H9 (cell line): ENCODE results near the gene CD84. TPM values are rescaled to one million over a fixed set of nuclear protein-coding genes. Genes with fewer than 3 reads are reported as not detected.

Experiments used
- DNase-seq: peaks from one replicate; pipeline ENCODE4 v3.0.0-alpha.2; 2017
- H2AFZ ChIP-seq: one replicate; pipeline ENCODE4 v1.6.1; 2013; ENCODE audit warnings: mild to moderate bottlenecking, low read length, control low read depth, moderate library complexity
- H2AK5ac ChIP-seq: 2 replicates; pipeline ENCODE4 v1.6.1; 2013; ENCODE audit warnings: low read length, control low read depth, mixed read lengths; ENCODE audit not compliant: insufficient read length
- H2BK120ac ChIP-seq: one replicate; pipeline ENCODE4 v1.6.1; 2013; ENCODE audit warnings: low read depth, mild to moderate bottlenecking, low read length, control low read depth, inconsistent platforms; ENCODE audit not compliant: poor library complexity, severe bottlenecking
- H2BK12ac ChIP-seq: 2 replicates; pipeline ENCODE4 v1.6.1; 2013; ENCODE audit warnings: low read length, control low read depth, mixed read lengths, low read depth; ENCODE audit not compliant: insufficient read length
- H2BK15ac ChIP-seq: 2 replicates; pipeline ENCODE4 v1.6.1; 2013; ENCODE audit warnings: low read depth, low read length, control low read depth
- H2BK20ac ChIP-seq: one replicate; pipeline ENCODE4 v1.6.1; 2013; ENCODE audit warnings: low read depth, mild to moderate bottlenecking, low read length, control low read depth, inconsistent platforms; ENCODE audit not compliant: poor library complexity, severe bottlenecking
- H2BK5ac ChIP-seq: 2 replicates; pipeline ENCODE4 v1.6.1; 2013; ENCODE audit warnings: low read length, control low read depth, mixed read lengths; ENCODE audit not compliant: insufficient read length
- H3K14ac ChIP-seq: 2 replicates; pipeline ENCODE4 v1.6.1; 2013; ENCODE audit warnings: low read length, control low read depth; ENCODE audit not compliant: insufficient read depth
- H3K18ac ChIP-seq: 2 replicates; pipeline ENCODE4 v1.6.1; 2013; ENCODE audit warnings: low read depth, mild to moderate bottlenecking, mixed read lengths, low read length, control low read depth; ENCODE audit not compliant: insufficient read length
- H3K23ac ChIP-seq: 2 replicates; pipeline ENCODE4 v1.6.1; 2013; ENCODE audit warnings: low read length, control low read depth, mixed read lengths, low read depth; ENCODE audit not compliant: insufficient read length
- H3K23me2 ChIP-seq: 2 replicates; pipeline ENCODE4 v1.6.1; 2013; ENCODE audit warnings: low read depth, mild to moderate bottlenecking, mixed read lengths, low read length, control low read depth; ENCODE audit not compliant: insufficient read length, poor library complexity, severe bottlenecking
- H3K27ac ChIP-seq: 2 replicates; pipeline ENCODE4 v1.5.1; 2013; ENCODE audit warnings: low read length, control low read depth, mixed read lengths, low read depth; ENCODE audit not compliant: insufficient read length
- H3K27me3 ChIP-seq: 2 replicates; pipeline ENCODE4 v1.6.1; 2013; ENCODE audit warnings: low read length, control low read depth, inconsistent platforms; ENCODE audit not compliant: insufficient read depth
- H3K4ac ChIP-seq: 2 replicates; pipeline ENCODE4 v1.6.1; 2013; ENCODE audit warnings: low read depth, mild to moderate bottlenecking, control low read depth, inconsistent platforms, low read length, moderate library complexity
- H3K4me1 ChIP-seq: 2 replicates; pipeline ENCODE4 v1.6.1; 2013; ENCODE audit warnings: low read length, control low read depth, inconsistent platforms; ENCODE audit not compliant: insufficient read depth
- H3K4me2 ChIP-seq: 2 replicates; pipeline ENCODE4 v1.6.1; 2013; ENCODE audit warnings: low read length, control low read depth, mixed read lengths; ENCODE audit not compliant: insufficient read length, insufficient read depth
- H3K56ac ChIP-seq: 2 replicates; pipeline ENCODE4 v1.6.1; 2013; ENCODE audit warnings: low read depth, mild to moderate bottlenecking, mixed read lengths, low read length, control low read depth; ENCODE audit not compliant: insufficient read length
- H3K79me1 ChIP-seq: 2 replicates; pipeline ENCODE4 v1.6.1; 2013; ENCODE audit warnings: low read depth, mild to moderate bottlenecking, moderate library complexity, low read length, control low read depth, inconsistent platforms; ENCODE audit not compliant: insufficient read depth, poor library complexity, severe bottlenecking
- H3K79me2 ChIP-seq: 2 replicates; pipeline ENCODE4 v1.6.1; 2013; ENCODE audit warnings: low read length, control low read depth, inconsistent platforms; ENCODE audit not compliant: insufficient read depth
- H3K9ac ChIP-seq: 2 replicates; pipeline ENCODE4 v1.6.1; 2013; ENCODE audit warnings: low read length, control low read depth, mixed read lengths; ENCODE audit not compliant: insufficient read length; ENCODE audit errors: extremely low read depth
- H3K9me3 ChIP-seq: one replicate; pipeline ENCODE4 v1.6.1; 2013; ENCODE audit warnings: low read depth, low read length, inconsistent platforms; ENCODE audit not compliant: control insufficient read depth
- H3T11ph ChIP-seq: one replicate; pipeline ENCODE4 v1.6.1; 2013; ENCODE audit warnings: mild to moderate bottlenecking, low read length, control low read depth, inconsistent platforms
- H4K20me1 ChIP-seq: one replicate; pipeline ENCODE4 v1.6.1; 2013; ENCODE audit not compliant: control insufficient read depth, insufficient read length, insufficient read depth
- H4K5ac ChIP-seq: 2 replicates; pipeline ENCODE4 v1.6.1; 2013; ENCODE audit warnings: low read depth, mild to moderate bottlenecking, mixed read lengths, low read length, control low read depth; ENCODE audit not compliant: insufficient read length
- H4K8ac ChIP-seq: replicated peaks from 2 replicates; pipeline ENCODE4 v1.6.1; 2013; ENCODE audit warnings: low read length, control low read depth, mixed read lengths, low read depth; ENCODE audit not compliant: insufficient read length
- H4K91ac ChIP-seq: 2 replicates; pipeline ENCODE4 v1.6.1; 2013; ENCODE audit warnings: low read depth, mild to moderate bottlenecking, moderate library complexity, mixed read lengths, low read length, control low read depth; ENCODE audit not compliant: insufficient read length
- H3K27ac Mint-ChIP-seq, 3 experiments: 2 replicates in 2 of 3; 3 replicates in 1 of 3; pipeline ENCODE4 v1.8.0; 2020 to 2021; ENCODE audit warnings: mixed read lengths in 3 of 3, mild to moderate bottlenecking in 1 of 3, moderate library complexity in 1 of 3
- H3K27me3 Mint-ChIP-seq: 2 replicates; pipeline ENCODE4 v1.8.0; 2021; ENCODE audit warnings: low read depth, mild to moderate bottlenecking, moderate library complexity, mixed read lengths
- H3K36me3 Mint-ChIP-seq, 3 experiments: 2 replicates in 2 of 3; 3 replicates in 1 of 3; pipeline ENCODE4 v1.8.0; 2020 to 2021; ENCODE audit warnings: low read depth in 3 of 3, mixed read lengths in 3 of 3; ENCODE audit not compliant: insufficient read depth in 1 of 3
- H3K4me1 Mint-ChIP-seq, 2 experiments: 2 replicates each; pipeline ENCODE4 v1.8.0; 2020; ENCODE audit warnings: mixed read lengths in 2 of 2
- H3K4me3 Mint-ChIP-seq, 2 experiments: 2 replicates in 1 of 2; 3 replicates in 1 of 2; pipeline ENCODE4 v1.8.0; 2020 to 2021; ENCODE audit warnings: mild to moderate bottlenecking in 2 of 2, mixed read lengths in 2 of 2, moderate library complexity in 1 of 2
- H3K9me3 Mint-ChIP-seq, 2 experiments: 2 replicates in 1 of 2; 3 replicates in 1 of 2; pipeline ENCODE4 v1.8.0; 2020; ENCODE audit warnings: mild to moderate bottlenecking in 2 of 2, mixed read lengths in 2 of 2, moderate library complexity in 1 of 2
- CTCF ChIP-seq: fragments of 200-600 bp; sonication (generic); conservative IDR thresholded peaks from 3 replicates; pipeline ENCODE4 v1.8.0; 2021; ENCODE audit warnings: antibody characterized with exemption, mild to moderate bottlenecking
- WGBS: extraction: QIAGEN DNeasy Blood & Tissue Kit; methylation state at CpG from one replicate; pipeline ENCODE4 v1.1.7; 2013; ENCODE audit warnings: missing lambda C conversion rate, low lambda C conversion rate, mixed read lengths; ENCODE audit not compliant: insufficient read length; ENCODE audit errors: extremely low coverage; 5-methylcytosine and 5-hydroxymethylcytosine counted together
- total RNA-seq: library from RNA; stranded (reverse); gene quantifications from 2 replicates; pipeline ENCODE4 v1.2.1, GENCODE V29; 2021

CD84 gene
- total RNA-seq, 1 experiment from 2014 or later: not detected

GRCh38 chr1:160537714-160538665 is 41.3 kb downstream of the CD84 start:
- Mint-ChIP-seq H3K9me3 (peaks cover 19 to 21% of the 10 kb centered on the region in 2 experiments), H3K27me3 (peaks cover 1% of the 10 kb centered on the region; the same call in 1 of the 2 replicates), H3K4me1 (no peaks in the 10 kb centered on the region), H3K36me3 (peaks cover 6 to 23% (median 8%) of the 10 kb centered on the region in 3 experiments), H3K4me3 (no peak overlapping the region), H3K27ac (no peak overlapping the region)
- Histone ChIP-seq H2BK15ac (no peak overlapping the region), H3K9ac (no peak overlapping the region), H2BK5ac (no peak overlapping the region), H2BK120ac (no peak overlapping the region), H4K20me1 (no peaks in the 10 kb centered on the region), H3K4ac (no peak overlapping the region), H3K14ac (no peak overlapping the region), H2AK5ac (no peak overlapping the region), H3K79me1 (no peaks in the 10 kb centered on the region), H3K56ac (no peak overlapping the region), H3K23ac (no peak overlapping the region), H4K5ac (no peak overlapping the region), H3K4me2 (no peak overlapping the region), H3K4me1 (no peaks in the 10 kb centered on the region), H3K23me2 (no peaks in the 10 kb centered on the region), H4K8ac (no peak overlapping the region), H3K27me3 (no peaks in the 10 kb centered on the region), H2BK20ac (no peak overlapping the region), H3K79me2 (no peaks in the 10 kb centered on the region), H2BK12ac (no peak overlapping the region), H2AFZ (no peak overlapping the region), H3K9me3 (no peaks in the 10 kb centered on the region), H3T11ph (no peak overlapping the region), H4K91ac (no peak overlapping the region), H3K27ac (no peak overlapping the region), H3K18ac (no peak overlapping the region)
- no peak for TF ChIP-seq CTCF
- DNase-seq: no peak
- no CpG with 5 or more reads among the region's 8 CpGs for WGBS
